ENCODE results near the gene COL26A1.
"Not testable (repeated sequence)": the region's sequence is repeated elsewhere in the genome, so short reads cannot be mapped to it uniquely, and the experiment has no call there.

Gene COL26A1

GRCh38 chr7:101453617-101454016 lies 90.9 kb downstream of the COL26A1 start:
- DNase-seq = no peak

- no peak for DNase-seq
Measured at GRCh38 chr7:101457001-101457750, 94.5 kb downstream of the COL26A1 start.

- no peak for DNase-seq
Measured at GRCh38 chr7:101465131-101465530, 102.5 kb downstream of the COL26A1 start.

- no peak for DNase-seq
Measured at GRCh38 chr7:101465576-101466196, 103.0 kb downstream of the COL26A1 start.

GRCh38 chr7:101466871-101467270 lies 104.2 kb downstream of the COL26A1 start:
- no peak for DNase-seq

GRCh38 chr7:101468546-101469275 lies 106.0 kb downstream of the COL26A1 start:
- no peak for DNase-seq

GRCh38 chr7:101470668-101471487 lies 108.2 kb downstream of the COL26A1 start:
- DNase-seq = no peak

GRCh38 chr7:101474178-101474577 lies 111.5 kb downstream of the COL26A1 start:
- DNase-seq = no peak

- not testable (repeated sequence) for DNase-seq
Measured at GRCh38 chr7:101475691-101476090, 113.0 kb downstream of the COL26A1 start.

GRCh38 chr7:101479217-101479616 lies 116.5 kb downstream of the COL26A1 start:
- DNase-seq = no peak

GRCh38 chr7:101486056-101486432 lies 123.4 kb downstream of the COL26A1 start:
- not testable (repeated sequence) for DNase-seq

- DNase-seq = no peak
Measured at GRCh38 chr7:101486433-101487104, 123.9 kb downstream of the COL26A1 start.

GRCh38 chr7:101487105-101487458 lies 124.4 kb downstream of the COL26A1 start:
- DNase-seq = no peak

GRCh38 chr7:101487753-101488152 lies 125.1 kb downstream of the COL26A1 start:
- DNase-seq = no peak

- DNase-seq = no peak
Measured at GRCh38 chr7:101488826-101489572, 126.3 kb downstream of the COL26A1 start.

- DNase-seq = not testable (repeated sequence)
Measured at GRCh38 chr7:101490439-101490838, 127.8 kb downstream of the COL26A1 start.

GRCh38 chr7:101491442-101491841 lies 128.8 kb downstream of the COL26A1 start:
- DNase-seq = not testable (repeated sequence)

GRCh38 chr7:101494602-101495329 lies 132.1 kb downstream of the COL26A1 start:
- DNase-seq = no peak

GRCh38 chr7:101496017-101496416 lies 133.3 kb downstream of the COL26A1 start:
- no peak for DNase-seq

- no peak for DNase-seq
Measured at GRCh38 chr7:101501351-101501750, 138.7 kb downstream of the COL26A1 start.
